NCI-H748 (cell line): ENCODE results near the gene AFAP1L2.

Experiments
- DNase-seq: peaks from one replicate; lab custom pipeline; 2025; ENCODE audit not compliant: unreplicated experiment; lab: John Stamatoyannopoulos, UW

Gene AFAP1L2

DNA sequence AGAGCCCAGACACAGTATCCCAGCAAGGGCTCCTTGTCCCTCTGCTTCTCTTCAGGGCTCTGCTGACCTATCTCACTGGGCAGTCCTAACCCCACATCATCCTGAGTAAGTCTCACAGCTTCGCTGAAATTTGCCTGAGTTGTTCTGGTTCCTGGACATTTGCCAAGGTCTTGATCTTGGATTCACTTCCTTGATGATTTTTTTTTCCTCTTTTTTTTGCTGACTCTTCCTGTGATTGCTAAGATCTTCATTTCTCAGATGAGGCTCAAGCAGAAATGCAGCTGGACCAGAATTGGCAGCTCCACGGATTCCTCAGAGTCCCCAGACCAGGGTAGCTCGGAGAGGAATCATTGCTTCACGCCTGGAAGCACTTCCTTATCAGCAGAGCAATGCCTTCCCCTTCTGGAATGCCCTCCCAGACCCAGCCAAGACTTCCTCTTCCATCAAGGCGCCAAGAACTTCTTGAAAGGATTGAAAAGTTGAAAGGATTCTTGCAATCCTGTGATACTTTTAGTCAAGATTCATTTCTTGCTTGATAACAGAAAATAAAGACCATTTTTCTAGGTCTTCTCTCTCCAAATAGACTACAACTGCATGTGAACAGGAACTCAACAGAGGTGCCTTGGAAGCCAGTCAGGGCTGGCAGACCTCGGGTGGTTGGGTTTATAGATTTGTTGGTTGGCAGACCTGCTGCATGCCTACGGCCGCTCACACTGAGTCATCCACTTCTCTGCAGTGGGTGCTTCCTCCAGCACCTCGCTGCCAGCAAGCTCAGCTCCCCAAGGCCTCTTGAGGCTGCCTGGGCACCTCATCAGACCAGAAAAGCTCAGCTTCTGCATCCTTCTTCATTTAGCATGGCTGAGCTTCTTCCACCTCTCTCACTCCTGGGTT is 8.8 kb upstream of the AFAP1L2 start:
- DNase-seq: no peak

GRCh38 chr10:114408968-114409444 is 4.7 kb upstream of the AFAP1L2 start:
- DNase-seq: no peak

GRCh38 chr10:114408112-114408967 is 4.0 kb upstream of the AFAP1L2 start:
- no peak for DNase-seq

DNA sequence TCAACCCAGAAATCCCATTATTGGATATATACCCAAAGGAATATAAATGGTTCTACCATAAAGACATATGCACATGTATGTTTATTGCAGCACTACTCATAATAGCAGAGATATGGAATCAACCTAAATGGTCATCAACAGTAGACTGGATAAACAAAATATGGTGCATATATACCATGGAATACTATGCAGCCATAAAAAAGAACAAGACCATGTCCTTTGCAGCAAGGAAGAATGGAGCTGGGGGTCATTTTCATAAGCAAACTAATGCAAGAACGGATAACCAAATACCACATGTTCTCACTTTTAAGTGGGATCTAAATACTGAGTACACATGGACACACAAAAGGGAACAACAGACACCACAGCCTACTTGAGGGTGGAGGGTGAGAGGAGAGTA is 2.2 kb upstream of the AFAP1L2 start:
- DNase-seq: no peak

DNA sequence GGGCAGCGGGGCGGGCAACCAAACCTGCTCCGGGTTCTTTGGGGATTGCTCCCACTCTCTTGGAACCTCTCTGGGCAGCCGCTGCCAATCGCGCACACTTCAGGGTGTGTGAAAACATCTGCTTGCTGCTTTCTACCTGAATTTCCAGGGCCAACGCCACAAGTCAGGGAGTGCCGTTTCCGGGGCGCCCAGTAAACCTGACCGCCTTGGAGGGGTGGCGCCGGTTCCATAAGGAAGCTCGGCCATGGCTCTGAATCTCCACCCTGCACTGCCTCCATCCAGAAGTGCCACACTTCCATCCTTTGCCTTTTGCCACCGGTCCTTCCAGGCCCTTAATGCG is 679 bp upstream of the AFAP1L2 start:
- no peak for DNase-seq

- DNase-seq: no peak
These were observed 651 bp downstream of the AFAP1L2 start for GRCh38 chr10:114403541-114404161.

DNA sequence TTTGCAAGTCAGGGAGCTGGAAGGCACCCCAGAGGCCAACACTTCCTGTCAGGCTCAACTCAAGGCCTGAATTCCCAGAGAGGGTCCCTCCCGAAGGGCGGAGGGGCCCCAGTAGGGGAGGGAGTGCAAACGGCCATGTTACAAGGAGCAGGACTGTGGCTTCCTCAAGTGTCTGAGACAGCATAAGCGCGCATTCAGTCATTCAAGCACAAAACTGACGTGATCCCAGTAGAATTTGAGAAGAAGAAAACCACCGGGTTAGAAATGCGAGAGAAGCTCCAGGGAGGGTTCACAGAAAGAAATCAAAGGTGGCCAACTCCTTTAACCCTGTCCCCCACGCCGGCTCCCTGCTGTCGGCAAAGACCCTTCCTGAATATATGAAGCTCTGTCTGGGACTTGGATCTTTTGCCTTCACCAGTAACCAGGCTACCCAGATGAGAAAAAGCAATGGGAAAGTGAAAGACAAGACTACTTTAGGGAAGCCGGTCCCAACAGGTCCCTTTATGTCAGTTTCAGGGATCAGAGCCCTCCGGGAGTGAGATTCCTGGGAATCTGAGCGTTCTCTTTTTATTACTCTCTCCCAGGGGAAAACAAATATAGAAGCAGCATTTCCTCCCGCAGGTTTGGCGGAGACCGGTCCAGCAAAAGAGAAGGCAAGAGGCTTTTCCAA is 1.3 kb downstream of the AFAP1L2 start:
- no peak for DNase-seq

GRCh38 chr10:114402233-114402632 is 2.1 kb downstream of the AFAP1L2 start:
- DNase-seq: no peak

DNA sequence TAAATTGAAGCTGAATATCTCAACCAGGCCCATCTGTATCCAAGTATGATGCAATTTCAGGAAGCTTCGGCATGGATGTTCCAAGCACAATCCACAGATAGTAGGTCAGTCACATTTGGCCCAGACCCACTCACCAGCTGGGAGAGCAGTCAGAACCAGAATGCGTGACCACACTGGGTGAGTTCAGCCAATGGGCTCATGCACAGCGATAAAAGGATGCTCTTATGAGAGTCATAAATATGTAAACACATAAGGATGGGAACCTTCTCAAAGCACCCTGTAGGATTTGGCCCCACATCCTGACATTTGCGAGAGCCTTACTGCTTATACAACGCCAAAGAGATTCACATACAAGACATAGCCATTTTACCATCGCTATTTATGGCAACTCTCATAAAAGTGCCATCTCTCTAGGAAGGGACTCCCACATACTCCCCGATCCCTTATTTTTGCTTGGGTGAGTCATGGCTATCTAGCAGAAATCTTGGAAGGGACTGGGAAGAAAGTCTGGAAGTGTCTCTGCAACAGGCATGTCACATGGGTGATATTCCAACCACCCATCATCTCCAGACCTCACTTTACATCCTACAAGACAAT is 3.0 kb downstream of the AFAP1L2 start:
- no peak for DNase-seq

- no peak for DNase-seq
These were observed 4.2 kb downstream of the AFAP1L2 start for GRCh38 chr10:114400091-114400490.

DNA sequence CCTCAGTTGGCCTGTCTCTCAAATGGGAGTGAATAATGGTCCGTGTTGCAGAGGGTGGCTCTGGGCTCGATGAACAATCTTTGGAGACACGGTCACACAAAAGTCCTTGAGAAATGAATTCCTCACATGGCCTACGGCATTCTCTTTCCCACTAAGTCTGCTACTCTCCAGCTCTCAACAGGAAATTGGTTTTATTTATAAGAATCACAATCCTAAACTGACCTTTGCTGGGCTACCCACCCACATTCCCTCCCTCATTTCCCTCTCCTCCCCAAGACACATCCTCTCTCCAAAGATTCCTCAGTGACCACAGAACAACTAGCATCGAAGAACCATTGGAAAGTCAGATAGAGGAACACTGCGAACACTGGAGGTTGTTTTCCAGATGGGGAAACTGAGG is 4.7 kb downstream of the AFAP1L2 start:
- no peak for DNase-seq

DNA sequence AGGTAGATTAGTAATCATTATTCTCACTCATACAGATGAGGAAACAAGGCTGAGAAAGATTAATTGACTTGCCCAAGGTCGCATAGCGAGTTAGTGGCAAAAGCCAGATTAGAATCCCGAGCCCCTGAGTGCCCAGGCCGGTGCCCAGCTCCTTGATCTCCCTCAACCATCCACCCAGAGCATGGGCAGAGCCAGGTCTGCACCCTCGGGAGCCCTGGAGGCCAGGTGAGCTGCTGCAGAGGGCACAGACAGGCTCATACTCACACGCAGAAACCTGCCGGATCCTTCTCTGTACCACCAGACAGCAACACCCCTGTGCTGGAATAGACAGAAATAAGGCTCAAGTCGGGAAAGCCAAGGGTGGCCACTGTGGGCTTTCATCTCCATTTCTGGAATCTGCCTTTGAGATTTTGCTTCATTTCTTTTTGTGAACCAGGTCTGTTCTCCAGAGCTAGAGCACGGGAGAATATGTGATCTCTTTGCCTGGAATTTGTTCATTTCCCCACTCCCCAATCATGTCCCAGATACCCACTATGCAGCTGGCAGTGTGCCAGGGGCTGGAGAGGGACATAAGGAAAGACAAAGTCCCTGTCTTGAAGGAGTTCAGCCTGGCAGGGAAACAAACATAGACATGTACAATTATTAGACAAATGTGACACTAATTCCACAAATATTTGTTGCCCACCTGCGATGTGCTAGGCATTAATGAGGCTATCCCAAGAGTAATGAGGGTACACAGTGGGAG is 5.5 kb downstream of the AFAP1L2 start:
- no peak for DNase-seq

- DNase-seq: no peak
These were observed 6.6 kb downstream of the AFAP1L2 start for GRCh38 chr10:114397651-114398145.

- no peak for DNase-seq
These were observed 7.8 kb downstream of the AFAP1L2 start for GRCh38 chr10:114396464-114396863.

DNA sequence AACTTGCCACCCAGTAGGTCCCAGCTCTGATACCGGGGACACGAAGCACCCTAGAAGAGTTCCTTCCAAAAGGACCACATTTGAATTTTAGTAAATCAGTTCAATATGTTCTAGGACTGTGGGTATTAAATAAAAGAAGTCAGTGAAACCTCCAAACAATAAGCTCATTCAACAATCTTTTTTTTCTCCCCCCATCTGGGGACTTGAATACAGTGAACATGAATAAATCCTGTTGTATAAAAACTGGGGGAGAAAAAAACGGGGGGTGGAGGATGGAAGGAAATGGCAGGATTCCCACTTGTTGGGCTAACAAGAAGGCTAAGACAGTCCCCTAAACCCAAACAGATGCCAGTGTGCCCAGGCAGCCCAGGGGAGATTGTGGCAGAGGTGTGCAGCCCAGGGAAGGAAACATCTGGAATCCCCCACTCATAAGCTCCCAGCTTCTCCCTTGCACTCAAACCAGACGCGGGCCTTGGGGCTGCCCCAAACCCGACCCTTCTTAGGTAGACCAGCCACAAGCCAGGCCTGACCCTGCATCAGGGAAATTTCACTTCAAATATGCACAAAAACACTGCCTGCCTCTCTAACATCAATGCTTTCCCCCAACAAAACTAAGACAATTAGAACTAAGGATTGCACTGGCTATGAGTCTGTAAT is 8.8 kb downstream of the AFAP1L2 start:
- no peak for DNase-seq

GRCh38 chr10:114394531-114394930 is 9.8 kb downstream of the AFAP1L2 start:
- no peak for DNase-seq

DNA sequence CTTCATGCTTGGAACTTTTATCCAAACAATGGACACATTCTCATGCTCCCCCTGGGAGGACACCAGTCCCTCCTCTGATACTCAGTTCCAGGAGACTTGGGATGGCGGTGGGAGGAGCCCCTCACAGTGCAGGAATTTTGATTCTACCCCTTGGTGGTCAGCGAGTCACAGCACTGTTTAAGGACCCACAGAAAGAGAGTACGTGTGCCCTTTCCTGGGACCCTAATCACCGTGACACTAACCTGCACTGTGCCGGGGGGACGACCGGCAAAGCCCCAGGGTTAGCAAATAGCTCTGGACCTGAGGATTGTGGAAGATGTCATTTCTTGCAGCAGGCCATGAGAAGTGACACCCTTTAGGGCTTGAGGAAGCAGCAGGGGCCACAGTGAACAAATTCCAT is 10.4 kb downstream of the AFAP1L2 start:
- DNase-seq: no peak

DNA sequence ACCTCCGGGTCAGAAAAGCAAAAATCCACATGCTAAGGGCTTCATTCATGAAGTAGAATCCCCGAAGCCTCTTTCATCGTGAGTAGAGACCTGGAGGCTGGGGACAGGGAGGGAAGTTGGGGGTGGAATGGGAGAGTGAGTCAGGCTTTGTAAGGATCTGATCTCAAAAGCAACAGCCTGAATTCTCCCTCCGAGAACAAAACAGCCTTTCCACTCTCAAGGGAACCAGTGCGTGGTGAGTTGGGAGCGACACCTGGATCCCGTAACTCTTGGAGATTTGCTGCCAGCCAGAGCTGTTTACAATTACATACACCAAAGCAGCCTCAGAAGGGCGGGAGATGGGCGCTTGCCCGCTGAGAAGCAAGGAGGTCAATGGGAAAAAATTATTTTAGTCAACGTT is 10.8 kb downstream of the AFAP1L2 start:
- no peak for DNase-seq

GRCh38 chr10:114392112-114392835 is 12.0 kb downstream of the AFAP1L2 start:
- DNase-seq: no peak
